ENCODE data around the gene AKTIP. TPM values are rescaled to one million over a fixed set of nuclear protein-coding genes. Genes with fewer than 3 reads are reported as not detected.

The AKTIP gene
- total and polyA plus RNA-seq, 8 donors, result 12.5 to 34.9 (median 16.4) TPM

- WGBS, 5 donors, result 58 to 74% (median 60%) methylated on average over 14 of the region's 14 CpGs
- no peak overlapping the region for H3K27ac ChIP-seq
- no peaks in the 10 kb centered on the region for H3K36me3 ChIP-seq
- H3K4me1 ChIP-seq, result no peaks in the 10 kb centered on the region
- DNase-seq, result peak in 1 of 2 donors; percentile 34
- no peaks in the 10 kb centered on the region for H3K27me3 ChIP-seq
- H3K4me3 ChIP-seq, result no peak overlapping the region
- H3K9me3 ChIP-seq, result no peaks in the 10 kb centered on the region
- intact Hi-C loops (cut with DNase I; ENCODE audit: low total_unique reads), result no loop called here
- TF ChIP-seq CTCF (IDR thresholded peaks at IDR 0.05) (no peak), POLR2AphosphoS5 (IDR thresholded peaks at IDR 0.05) (no peak), EP300 (IDR thresholded peaks at IDR 0.05) (no peak), POLR2A (IDR thresholded peaks at IDR 0.05) (no peak)
Measured at GRCh38 chr16:53529513-53529912, 26.5 kb upstream of the AKTIP start.

- whole genome bisulfite sequencing, 5 donors, result 85 to 95% (median 94%) methylated on average over 6 of the region's 6 CpGs
- intact Hi-C loops (cut with DNase I; ENCODE audit: low total_unique reads), result no loop called here
- TF ChIP-seq CTCF (IDR thresholded peaks at IDR 0.05) (no peak), POLR2A (IDR thresholded peaks at IDR 0.05) (no peak), POLR2AphosphoS5 (IDR thresholded peaks at IDR 0.05) (no peak), EP300 (IDR thresholded peaks at IDR 0.05) (no peak)
Measured at GRCh38 chr16:53528797-53529196, 25.8 kb upstream of the AKTIP start.

GRCh38 chr16:53523971-53524548 lies 21.1 kb upstream of the AKTIP start:
- Histone ChIP-seq H3K4me1 (no peaks in the 10 kb centered on the region), H3K27me3 (no peaks in the 10 kb centered on the region), H3K9me3 (no peaks in the 10 kb centered on the region), H3K27ac (no peak overlapping the region), H3K36me3 (no peaks in the 10 kb centered on the region), H3K4me3 (no peak overlapping the region)
- TF ChIP-seq EP300 (IDR thresholded peaks at IDR 0.05), result no peak
- TF ChIP-seq POLR2AphosphoS5 (IDR thresholded peaks at IDR 0.05), result no peak
- no peak for TF ChIP-seq CTCF (IDR thresholded peaks at IDR 0.05)
- no peak for TF ChIP-seq POLR2A (IDR thresholded peaks at IDR 0.05)
- intact Hi-C loops (cut with DNase I; ENCODE audit: low total_unique reads), result no loop called here
- whole genome bisulfite sequencing, 5 donors, result 85 to 93% (median 88%) methylated on average over 13 to 15 of the region's 15 CpGs
- no peak for DNase-seq

More at GRCh38 chr16:53528797-53529196, 25.8 kb upstream of the AKTIP start:
- DNase-seq, result no peak
- no peaks in the 10 kb centered on the region for H3K27me3 ChIP-seq
- H3K27ac ChIP-seq, result no peak overlapping the region
- no peaks in the 10 kb centered on the region for H3K4me1 ChIP-seq
- H3K4me3 ChIP-seq, result no peak overlapping the region
- H3K36me3 ChIP-seq, result no peaks in the 10 kb centered on the region
- no peaks in the 10 kb centered on the region for H3K9me3 ChIP-seq

GRCh38 chr16:53523126-53523804 lies 20.3 kb upstream of the AKTIP start:
- Histone ChIP-seq H3K27ac (no peak overlapping the region), H3K27me3 (no peaks in the 10 kb centered on the region), H3K36me3 (no peaks in the 10 kb centered on the region), H3K4me1 (no peaks in the 10 kb centered on the region), H3K4me3 (no peak overlapping the region), H3K9me3 (no peaks in the 10 kb centered on the region)
- intact Hi-C loops (cut with DNase I; ENCODE audit: low total_unique reads), result no loop called here
- TF ChIP-seq CTCF (IDR thresholded peaks at IDR 0.05), result no peak
- TF ChIP-seq EP300 (IDR thresholded peaks at IDR 0.05), result no peak
- TF ChIP-seq POLR2AphosphoS5 (IDR thresholded peaks at IDR 0.05), result no peak
- no peak for TF ChIP-seq POLR2A (IDR thresholded peaks at IDR 0.05)
- WGBS, 5 donors, result 92 to 94% (median 94%) methylated on average over 21 of the region's 21 CpGs
- DNase-seq, result no peak

Measured in stomach (tissue), 9 donors.